Karpas-422 (cell line): ENCODE data around the gene EVA1A. TPM values are rescaled to one million over a fixed set of nuclear protein-coding genes. Genes with fewer than 3 reads are reported as not detected.

Source experiments
- DNase-seq: peaks from one replicate; pipeline ENCODE4 v3.0.0-alpha.2; 2015
- H2AFZ ChIP-seq: fragments of 200-600 bp; sonication (generic); 2 replicates; pipeline ENCODE4 v1.6.1; 2014; ENCODE audit warnings: antibody characterized with exemption, low read length, mixed read lengths
- H3K27ac ChIP-seq: fragments of 200-600 bp; sonication (generic); 2 replicates; pipeline ENCODE4 v1.5.1; 2014; ENCODE audit warnings: mild to moderate bottlenecking, low read length, moderate library complexity
- H3K27me3 ChIP-seq: fragments of 200-600 bp; sonication (generic); 2 replicates; pipeline ENCODE4 v1.6.1; 2014; ENCODE audit warnings: low read length, mixed read lengths
- H3K36me3 ChIP-seq: fragments of 200-600 bp; sonication (generic); 2 replicates; pipeline ENCODE4 v1.6.1; 2014; ENCODE audit warnings: low read length, mixed read lengths; ENCODE audit not compliant: insufficient read depth
- H3K4me1 ChIP-seq: fragments of 200-600 bp; sonication (generic); 2 replicates; pipeline ENCODE4 v1.6.1; 2014; ENCODE audit warnings: mild to moderate bottlenecking, low read length, mixed read lengths
- H3K4me2 ChIP-seq: fragments of 200-600 bp; sonication (generic); 2 replicates; pipeline ENCODE4 v1.6.1; 2014; ENCODE audit warnings: low read length, low read depth, mild to moderate bottlenecking; ENCODE audit not compliant: poor library complexity, severe bottlenecking
- H3K4me3 ChIP-seq: fragments of 200-600 bp; sonication (generic); 2 replicates; pipeline ENCODE4 v1.5.1; 2014; ENCODE audit warnings: mild to moderate bottlenecking, antibody characterized with exemption, low read length, mixed read lengths
- H3K79me2 ChIP-seq: fragments of 200-600 bp; sonication (generic); 2 replicates; pipeline ENCODE4 v1.6.1; 2014; ENCODE audit warnings: mild to moderate bottlenecking, low read length, mixed read lengths
- H3K9ac ChIP-seq: fragments of 200-600 bp; sonication (generic); 2 replicates; pipeline ENCODE4 v1.6.0; 2014; ENCODE audit warnings: low read length
- H3K9me2 ChIP-seq: fragments of 200-600 bp; sonication (generic), shearing (Covaris generic); replicated peaks from 2 replicates; pipeline ENCODE4 v1.6.0; 2014; ENCODE audit warnings: mild to moderate bottlenecking, low read length, moderate library complexity; ENCODE audit not compliant: insufficient read depth
- H3K9me3 ChIP-seq: fragments of 300-700, 200-600 bp; sonication (generic); 2 replicates; pipeline ENCODE4 v1.6.1; 2014; ENCODE audit warnings: low read length, mixed read lengths
- H4K20me1 ChIP-seq: fragments of 200-600 bp; sonication (generic); 2 replicates; pipeline ENCODE4 v1.6.1; 2014; ENCODE audit warnings: mild to moderate bottlenecking, antibody characterized with exemption, low read length, low read depth; ENCODE audit not compliant: insufficient read depth
- total RNA-seq: library from RNA; depleted of rRNA; stranded (reverse); fragments of >200 nt; shearing (Covaris generic); gene quantifications from 2 replicates; pipeline ENCODE4 v1.2.3, GENCODE V29; 2014; ENCODE audit warnings: low replicate concordance

EVA1A gene
- total RNA-seq, 1 experiment from 2014 or later: not detected

GRCh38 chr2:75533135-75533534, 27.6 kb downstream of the EVA1A start:
- H3K4me3 ChIP-seq: no peak overlapping the region
- H3K9me2 ChIP-seq: no peaks in the 10 kb centered on the region
- H2AFZ ChIP-seq: no peak overlapping the region
- H3K4me2 ChIP-seq: no peak overlapping the region
- no peak overlapping the region for H3K27ac ChIP-seq
- H3K27me3 ChIP-seq: no peaks in the 10 kb centered on the region
- no peaks in the 10 kb centered on the region for H4K20me1 ChIP-seq
- no peaks in the 10 kb centered on the region for H3K36me3 ChIP-seq
- DNase-seq: no peak
- no peaks in the 10 kb centered on the region for H3K4me1 ChIP-seq
- H3K9me3 ChIP-seq: no peaks in the 10 kb centered on the region
- H3K79me2 ChIP-seq: no peaks in the 10 kb centered on the region
- H3K9ac ChIP-seq: no peak overlapping the region

DNA sequence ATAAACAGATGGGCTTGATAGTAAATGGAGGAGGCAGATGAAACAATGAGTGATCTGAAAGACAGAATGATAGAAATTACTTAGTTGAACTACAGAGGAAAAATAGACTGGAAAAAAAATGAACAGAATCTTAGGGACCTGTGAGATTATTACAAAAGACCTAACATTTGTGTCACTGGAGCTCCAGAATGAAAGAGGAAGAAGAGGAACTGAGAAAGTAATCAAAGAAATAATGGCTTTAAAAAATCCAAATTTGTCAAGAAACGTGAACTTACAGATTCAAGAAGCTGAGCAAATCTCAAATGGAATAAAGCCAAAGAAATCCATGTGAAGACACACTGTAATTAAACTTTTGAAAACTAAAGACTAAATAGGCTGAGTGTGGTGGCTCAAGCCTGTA, 28.3 kb downstream of the EVA1A start:
- no peak overlapping the region for H3K27ac ChIP-seq
- H3K4me3 ChIP-seq: no peak overlapping the region
- H4K20me1 ChIP-seq: no peaks in the 10 kb centered on the region
- H3K9me2 ChIP-seq: no peaks in the 10 kb centered on the region
- H3K79me2 ChIP-seq: no peaks in the 10 kb centered on the region
- H3K4me2 ChIP-seq: no peak overlapping the region
- no peaks in the 10 kb centered on the region for H3K4me1 ChIP-seq
- H3K9me3 ChIP-seq: no peaks in the 10 kb centered on the region
- no peaks in the 10 kb centered on the region for H3K27me3 ChIP-seq
- DNase-seq: no peak
- H2AFZ ChIP-seq: no peak overlapping the region
- no peak overlapping the region for H3K9ac ChIP-seq
- H3K36me3 ChIP-seq: no peaks in the 10 kb centered on the region

GRCh38 chr2:75528221-75528977, 32.3 kb downstream of the EVA1A start:
- Histone ChIP-seq H3K36me3 (no peaks in the 10 kb centered on the region), H3K79me2 (no peaks in the 10 kb centered on the region), H3K9me2 (no peaks in the 10 kb centered on the region), H4K20me1 (no peaks in the 10 kb centered on the region), H2AFZ (no peak overlapping the region), H3K27me3 (no peaks in the 10 kb centered on the region), H3K4me2 (no peak overlapping the region), H3K27ac (no peak overlapping the region), H3K4me3 (no peak overlapping the region), H3K9ac (no peak overlapping the region), H3K9me3 (no peaks in the 10 kb centered on the region), H3K4me1 (no peaks in the 10 kb centered on the region)
- no peak for DNase-seq

DNA sequence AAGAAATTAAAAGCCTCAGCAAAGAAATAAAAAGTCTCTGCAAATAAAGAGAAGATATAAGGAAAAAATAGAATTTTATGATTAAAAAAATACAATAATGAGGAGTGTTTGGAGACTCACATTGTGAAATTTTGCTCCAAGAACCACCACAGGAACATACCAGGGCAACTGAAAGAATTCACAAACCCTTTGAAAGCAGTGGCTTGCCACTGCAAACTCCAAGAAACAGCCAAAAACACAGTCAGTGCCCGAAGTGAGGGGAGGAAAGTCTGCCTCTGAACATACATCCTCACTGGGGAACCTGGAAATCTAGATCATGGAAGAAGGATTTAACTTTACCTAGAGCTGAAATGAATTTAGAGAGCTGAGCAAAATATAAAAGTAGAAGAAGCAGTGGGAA, 33.1 kb downstream of the EVA1A start:
- Histone ChIP-seq H3K79me2 (no peaks in the 10 kb centered on the region), H3K27me3 (no peaks in the 10 kb centered on the region), H3K36me3 (no peaks in the 10 kb centered on the region), H3K27ac (no peak overlapping the region), H3K4me2 (no peak overlapping the region), H2AFZ (no peak overlapping the region), H3K9me2 (no peaks in the 10 kb centered on the region), H3K9ac (no peak overlapping the region), H3K4me1 (no peaks in the 10 kb centered on the region), H3K4me3 (no peak overlapping the region), H3K9me3 (no peaks in the 10 kb centered on the region), H4K20me1 (no peaks in the 10 kb centered on the region)
- DNase-seq: no peak

DNA sequence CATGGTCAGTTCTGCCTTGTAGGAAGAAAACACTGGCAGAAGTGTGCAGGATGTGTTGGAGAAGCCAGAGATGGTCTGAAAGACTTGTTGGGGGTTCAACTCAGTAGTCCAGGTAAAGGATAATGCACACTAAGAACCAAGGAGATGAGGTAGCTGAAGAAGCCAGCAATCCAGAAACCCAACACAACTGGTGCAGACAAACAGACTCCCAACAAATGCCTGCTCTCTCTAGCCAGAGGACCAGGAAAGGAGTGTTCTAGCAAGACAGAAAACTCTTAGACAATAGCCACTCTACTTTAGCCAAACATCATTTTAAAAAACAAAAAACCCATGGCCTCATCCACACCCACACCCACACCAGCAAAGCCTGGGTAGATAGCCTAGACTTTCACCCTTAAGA, 33.9 kb downstream of the EVA1A start:
- no peaks in the 10 kb centered on the region for H3K27me3 ChIP-seq
- H3K4me3 ChIP-seq: no peak overlapping the region
- H3K9ac ChIP-seq: no peak overlapping the region
- H3K36me3 ChIP-seq: no peaks in the 10 kb centered on the region
- no peak overlapping the region for H2AFZ ChIP-seq
- H3K9me2 ChIP-seq: no peaks in the 10 kb centered on the region
- no peaks in the 10 kb centered on the region for H3K9me3 ChIP-seq
- H3K27ac ChIP-seq: no peak overlapping the region
- H3K4me2 ChIP-seq: no peak overlapping the region
- DNase-seq: no peak
- H4K20me1 ChIP-seq: no peaks in the 10 kb centered on the region
- no peaks in the 10 kb centered on the region for H3K4me1 ChIP-seq
- H3K79me2 ChIP-seq: no peaks in the 10 kb centered on the region

GRCh38 chr2:75525434-75526310, 35.1 kb downstream of the EVA1A start:
- no peaks in the 10 kb centered on the region for H3K36me3 ChIP-seq
- H3K27ac ChIP-seq: no peak overlapping the region
- no peak overlapping the region for H3K4me3 ChIP-seq
- no peak for DNase-seq
- no peaks in the 10 kb centered on the region for H3K9me2 ChIP-seq
- H3K9me3 ChIP-seq: no peaks in the 10 kb centered on the region
- H2AFZ ChIP-seq: no peak overlapping the region
- no peaks in the 10 kb centered on the region for H4K20me1 ChIP-seq
- H3K27me3 ChIP-seq: no peaks in the 10 kb centered on the region
- no peak overlapping the region for H3K4me2 ChIP-seq
- H3K9ac ChIP-seq: no peak overlapping the region
- H3K4me1 ChIP-seq: no peaks in the 10 kb centered on the region
- no peaks in the 10 kb centered on the region for H3K79me2 ChIP-seq

DNA sequence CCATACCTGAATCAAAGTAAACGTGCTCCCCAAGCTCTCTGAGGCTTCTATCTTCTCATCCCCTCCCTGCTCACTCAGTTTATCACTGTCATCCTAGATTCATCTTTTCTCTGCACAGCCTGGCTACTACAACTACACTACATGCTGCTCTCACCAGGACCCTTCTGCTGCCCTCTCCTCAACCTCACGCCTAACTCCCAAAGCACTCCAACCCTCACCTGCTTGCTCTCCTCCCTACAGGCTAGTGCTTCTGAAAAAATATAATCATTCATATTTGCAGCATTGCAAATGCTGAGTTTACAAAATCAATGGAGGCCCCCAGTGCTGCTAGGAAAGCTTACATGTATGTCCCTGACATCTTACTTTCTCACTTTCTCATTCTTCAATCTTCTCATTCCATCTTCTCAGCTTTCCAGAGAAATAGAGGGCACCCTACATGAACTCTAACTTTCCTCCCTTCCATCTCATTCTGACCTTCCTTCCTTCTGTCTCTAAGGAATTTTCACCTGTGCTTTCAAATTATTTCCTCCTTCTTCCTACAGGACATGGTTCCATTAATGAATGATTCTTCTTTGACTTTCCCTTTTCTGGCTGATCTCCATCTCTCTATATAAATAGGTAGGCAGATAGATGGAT, 36.3 kb downstream of the EVA1A start:
- H3K9ac ChIP-seq: no peak overlapping the region
- H3K4me1 ChIP-seq: no peaks in the 10 kb centered on the region
- no peaks in the 10 kb centered on the region for H3K36me3 ChIP-seq
- H3K27me3 ChIP-seq: no peaks in the 10 kb centered on the region
- no peaks in the 10 kb centered on the region for H3K9me3 ChIP-seq
- no peak overlapping the region for H2AFZ ChIP-seq
- no peak for DNase-seq
- H3K9me2 ChIP-seq: no peaks in the 10 kb centered on the region
- H3K79me2 ChIP-seq: no peaks in the 10 kb centered on the region
- H4K20me1 ChIP-seq: no peaks in the 10 kb centered on the region
- no peak overlapping the region for H3K27ac ChIP-seq
- H3K4me2 ChIP-seq: no peak overlapping the region
- H3K4me3 ChIP-seq: no peak overlapping the region
